Left lung (tissue), 10 donors: Measurements from ENCODE around the gene BCL11B. TPM values are rescaled to one million over a fixed set of nuclear protein-coding genes. Genes with fewer than 3 reads are reported as not detected.

Experiments used
- ATAC-seq: fragments of 200-7000 bp; cut with Tn5 transposase; one replicate; pipeline ENCODE4 v1.9.1; 2020; ENCODE audit warnings: moderate library complexity
- DNase-seq, 4 donors: peaks; one replicate each; pipeline ENCODE4 v3.0.0-alpha.2; 2013 to 2020
- H3K27ac ChIP-seq, 2 donors: fragments of 200-600 bp; sonication (generic) in 1 of 2; one replicate each; pipeline versions ENCODE4 v1.5.0 to v1.8.0; 2020 to 2021
- H3K27me3 ChIP-seq, 2 donors: fragments of 200-600 bp; sonication (generic) in 1 of 2; one replicate each; pipeline versions ENCODE4 v1.5.0 to v1.8.0; 2020 to 2021
- H3K36me3 ChIP-seq, 2 donors: fragments of 200-600 bp; sonication (generic) in 1 of 2; one replicate each; pipeline versions ENCODE4 v1.5.0 to v1.8.0; 2020 to 2021
- H3K4me1 ChIP-seq, 2 donors: fragments of 200-600 bp; one replicate each; pipeline ENCODE4 v1.8.0; 2021
- H3K4me3 ChIP-seq, 2 donors: fragments of 200-600 bp; sonication (generic) in 1 of 2; one replicate each; pipeline versions ENCODE4 v1.5.0 to v1.8.0; 2020 to 2021; ENCODE audit warnings: mild to moderate bottlenecking in 1 of 2
- H3K9me3 ChIP-seq, 2 donors: fragments of 200-600 bp; sonication (generic) in 1 of 2; one replicate each; pipeline versions ENCODE4 v1.5.0 to v1.8.0; 2020 to 2021
- intact Hi-C, 2 donors: fragments of 100-400 bp; cut with DNase I; formaldehyde crosslinking; loops; one replicate each; pipeline versions ENCODE4 v1.11.2 to v1.14.2; 2022
- polyA plus RNA-seq, 6 donors: library from polyadenylated mRNA; unstranded; fragments of 120-200 nt; gene quantifications; one replicate each; pipeline ENCODE4 v1.2.1, GENCODE V29; 2013; ENCODE audit not compliant: insufficient read length in 6 of 6
- total RNA-seq, 2 donors: library from RNA; stranded (reverse); fragmentation: NEBNext Ultra II Directional; extraction: Animal tissue kit (Norgen Biotek cat#: 25700); gene quantifications; one replicate each; pipeline ENCODE4 v1.2.1, GENCODE V29; 2021
- TF ChIP-seq, protein P1 (sequence below), 2 donors: fragments of 200-600 bp; sonication (generic) in 1 of 2; IDR thresholded peaks; one replicate each; pipeline versions ENCODE4 v1.5.0 to v1.8.0; 2021; ENCODE audit warnings: antibody characterized with exemption in 2 of 2
- donor health status: DM: no; HTN: yes; CAD: no.
- donor health status: DM: no; HTN: no; CAD: no.

Gene BCL11B
- total and polyA plus RNA-seq, 8 donors, result 1.4 to 3.6 (median 3.2) TPM

DNA sequence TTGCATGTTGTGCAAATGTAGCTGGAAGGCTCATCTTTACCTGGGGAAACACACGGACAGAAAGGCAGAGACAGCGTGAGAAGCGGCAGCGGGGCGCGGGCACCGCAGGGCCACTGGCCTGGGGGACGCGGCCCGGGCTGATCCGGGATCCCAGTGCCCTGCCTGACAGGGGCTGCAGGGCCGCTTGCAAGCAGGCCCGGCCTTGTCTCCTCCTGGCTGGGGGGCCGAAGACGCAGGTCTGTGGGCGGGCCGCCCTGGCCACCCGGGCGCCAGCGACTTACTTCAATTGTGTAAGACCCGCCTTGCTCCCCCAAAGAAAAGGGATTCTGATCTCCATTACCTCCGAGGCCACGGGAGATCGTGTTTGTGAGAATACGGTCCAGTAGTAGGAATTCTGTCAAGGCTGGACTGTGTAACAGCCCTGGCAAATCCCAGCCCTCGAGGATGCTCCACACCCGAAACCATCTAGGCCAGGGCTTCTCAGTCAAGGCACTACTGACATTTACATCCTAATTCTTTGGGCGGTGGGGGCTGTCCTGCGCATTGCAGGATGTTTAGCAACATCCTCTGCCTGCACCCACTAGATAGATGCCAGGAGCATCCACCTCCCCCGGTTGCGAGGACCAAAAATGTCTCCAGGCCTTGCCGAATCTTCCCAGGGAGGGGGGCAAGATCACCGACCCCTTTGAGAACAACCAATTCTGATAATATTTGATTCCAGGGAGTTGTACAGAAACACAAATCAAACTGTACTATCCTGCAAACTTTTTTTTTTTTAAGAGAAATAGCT is 95.6 kb downstream of the BCL11B start:
- no peaks in the 10 kb centered on the region for H3K27me3 ChIP-seq
- no peak for ATAC-seq
- H3K4me1 ChIP-seq, result peaks cover 0 to 10% of the 10 kb centered on the region in 2 donors
- intact Hi-C loops, result no loop called here
- no peaks in the 10 kb centered on the region for H3K9me3 ChIP-seq
- TF ChIP-seq, protein P1, sequence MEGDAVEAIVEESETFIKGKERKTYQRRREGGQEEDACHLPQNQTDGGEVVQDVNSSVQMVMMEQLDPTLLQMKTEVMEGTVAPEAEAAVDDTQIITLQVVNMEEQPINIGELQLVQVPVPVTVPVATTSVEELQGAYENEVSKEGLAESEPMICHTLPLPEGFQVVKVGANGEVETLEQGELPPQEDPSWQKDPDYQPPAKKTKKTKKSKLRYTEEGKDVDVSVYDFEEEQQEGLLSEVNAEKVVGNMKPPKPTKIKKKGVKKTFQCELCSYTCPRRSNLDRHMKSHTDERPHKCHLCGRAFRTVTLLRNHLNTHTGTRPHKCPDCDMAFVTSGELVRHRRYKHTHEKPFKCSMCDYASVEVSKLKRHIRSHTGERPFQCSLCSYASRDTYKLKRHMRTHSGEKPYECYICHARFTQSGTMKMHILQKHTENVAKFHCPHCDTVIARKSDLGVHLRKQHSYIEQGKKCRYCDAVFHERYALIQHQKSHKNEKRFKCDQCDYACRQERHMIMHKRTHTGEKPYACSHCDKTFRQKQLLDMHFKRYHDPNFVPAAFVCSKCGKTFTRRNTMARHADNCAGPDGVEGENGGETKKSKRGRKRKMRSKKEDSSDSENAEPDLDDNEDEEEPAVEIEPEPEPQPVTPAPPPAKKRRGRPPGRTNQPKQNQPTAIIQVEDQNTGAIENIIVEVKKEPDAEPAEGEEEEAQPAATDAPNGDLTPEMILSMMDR (IDR thresholded peaks at IDR 0.05), result no peak
- no peak overlapping the region for H3K4me3 ChIP-seq
- no peaks in the 10 kb centered on the region for H3K36me3 ChIP-seq
- H3K27ac ChIP-seq, result no peak overlapping the region
- peak in 2 of 4 donors; percentile 13 to 63 for DNase-seq

DNA sequence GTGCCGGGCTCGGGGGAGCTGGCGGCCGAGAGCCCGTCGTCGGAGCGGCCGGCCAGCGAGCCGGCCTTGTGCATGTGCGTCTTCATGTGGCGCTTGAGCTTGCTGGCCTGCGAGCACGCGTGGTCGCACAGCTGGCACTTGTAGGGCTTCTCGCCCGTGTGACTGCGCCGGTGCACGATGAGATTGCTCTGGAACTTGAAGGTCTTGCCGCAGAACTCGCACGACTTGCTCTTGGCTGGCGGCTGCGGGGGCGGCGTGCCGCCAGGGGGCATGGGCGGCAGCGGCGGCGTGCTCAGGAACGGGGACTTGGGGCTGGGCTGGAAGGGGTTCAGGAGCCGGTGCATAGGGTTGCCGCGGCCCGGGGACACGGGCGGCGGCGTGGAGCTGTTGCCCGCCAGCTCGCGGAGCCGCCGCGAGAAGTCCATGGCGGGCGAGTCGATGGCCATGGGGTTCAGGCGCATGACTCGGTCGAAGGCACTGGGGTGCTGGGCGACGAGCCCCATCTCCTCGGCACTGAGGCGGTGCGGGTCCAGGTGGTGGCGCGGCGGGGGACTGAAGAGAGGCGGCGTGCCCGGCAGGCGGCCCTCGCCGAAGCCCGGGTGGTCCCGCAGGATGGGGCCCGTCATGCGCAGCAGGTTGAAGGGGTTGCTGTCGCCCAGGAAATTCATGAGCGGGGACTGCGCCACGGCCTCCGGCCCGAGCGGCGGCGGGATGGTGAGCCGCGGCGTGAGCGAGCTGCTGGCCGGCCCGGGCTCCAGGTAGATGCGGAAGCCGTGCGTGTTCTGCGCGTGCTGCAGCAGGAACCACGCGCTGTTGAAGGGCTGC is 96.5 kb downstream of the BCL11B start:
- Histone ChIP-seq H3K27ac (no peak overlapping the region), H3K27me3 (no peaks in the 10 kb centered on the region), H3K4me1 (peaks cover 0 to 10% of the 10 kb centered on the region in 2 donors), H3K9me3 (no peaks in the 10 kb centered on the region), H3K4me3 (no peak overlapping the region), H3K36me3 (no peaks in the 10 kb centered on the region)
- ATAC-seq, result no peak
- TF ChIP-seq, protein P1 (IDR thresholded peaks at IDR 0.05), result no peak
- intact Hi-C loops, result no loop called here
- DNase-seq, result peak in 2 of 4 donors; percentile 27 to 72

- ATAC-seq, result no peak
Observed at GRCh38 chr14:99174770-99175319, 97.2 kb downstream of the BCL11B start.

DNA sequence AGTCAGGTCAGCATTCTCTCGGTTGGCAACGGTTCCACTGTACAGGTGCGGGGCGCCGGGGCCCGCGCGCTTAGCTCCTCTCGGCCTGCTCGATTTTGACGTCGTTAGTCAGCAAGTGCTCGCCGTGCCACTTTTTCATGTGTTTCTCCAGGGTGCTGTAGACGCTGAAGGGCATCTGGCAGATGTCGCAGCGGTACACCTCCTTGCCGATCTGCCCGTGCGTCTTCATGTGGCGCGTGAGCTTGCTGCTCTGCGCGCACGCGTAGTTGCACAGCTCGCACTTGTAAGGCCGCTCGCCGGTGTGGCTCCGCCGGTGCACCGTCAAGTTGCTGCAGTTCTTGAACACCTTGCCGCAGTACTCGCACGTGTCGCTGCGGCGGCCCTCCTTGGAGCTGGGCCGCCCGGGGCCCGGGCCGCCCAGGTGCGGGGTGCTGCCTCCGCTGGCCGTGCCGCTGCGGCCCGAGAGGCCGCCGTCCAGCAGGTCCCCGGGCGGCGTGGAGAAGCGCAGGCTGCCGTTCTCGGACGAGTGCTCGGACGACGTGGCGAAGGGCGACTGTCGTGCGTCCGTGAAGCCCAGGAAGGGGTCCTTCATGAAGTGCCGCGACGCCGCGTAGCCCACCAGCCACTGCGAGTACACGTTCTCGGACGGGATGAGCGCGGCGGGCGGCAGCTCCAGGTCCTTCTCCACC is 97.8 kb downstream of the BCL11B start:
- peak in 2 of 4 donors; percentile 17 to 75 for DNase-seq
- H3K27me3 ChIP-seq, result no peaks in the 10 kb centered on the region
- no peaks in the 10 kb centered on the region for H3K9me3 ChIP-seq
- peaks cover 0 to 10% of the 10 kb centered on the region in 2 donors for H3K4me1 ChIP-seq
- no peak for ATAC-seq
- H3K27ac ChIP-seq, result no peak overlapping the region
- intact Hi-C loops, result no loop called here
- no peaks in the 10 kb centered on the region for H3K36me3 ChIP-seq
- no peak overlapping the region for H3K4me3 ChIP-seq
- TF ChIP-seq, protein P1 (IDR thresholded peaks at IDR 0.05), result no peak

More at GRCh38 chr14:99174770-99175319, 97.2 kb downstream of the BCL11B start:
- TF ChIP-seq, protein P1 (IDR thresholded peaks at IDR 0.05), result no peak
- Histone ChIP-seq H3K4me1 (peaks cover 0 to 10% of the 10 kb centered on the region in 2 donors), H3K36me3 (no peaks in the 10 kb centered on the region), H3K27me3 (no peaks in the 10 kb centered on the region), H3K27ac (no peak overlapping the region), H3K4me3 (no peak overlapping the region), H3K9me3 (no peaks in the 10 kb centered on the region)
- intact Hi-C loops, result no loop called here
- peak in 2 of 4 donors; percentile 12 to 70 for DNase-seq
